Measurements from ENCODE around the gene CETN3.
"Not testable (repeated sequence)": the region's sequence is repeated elsewhere in the genome, so short reads cannot be mapped to it uniquely, and the experiment has no call there.

The CETN3 gene

DNA sequence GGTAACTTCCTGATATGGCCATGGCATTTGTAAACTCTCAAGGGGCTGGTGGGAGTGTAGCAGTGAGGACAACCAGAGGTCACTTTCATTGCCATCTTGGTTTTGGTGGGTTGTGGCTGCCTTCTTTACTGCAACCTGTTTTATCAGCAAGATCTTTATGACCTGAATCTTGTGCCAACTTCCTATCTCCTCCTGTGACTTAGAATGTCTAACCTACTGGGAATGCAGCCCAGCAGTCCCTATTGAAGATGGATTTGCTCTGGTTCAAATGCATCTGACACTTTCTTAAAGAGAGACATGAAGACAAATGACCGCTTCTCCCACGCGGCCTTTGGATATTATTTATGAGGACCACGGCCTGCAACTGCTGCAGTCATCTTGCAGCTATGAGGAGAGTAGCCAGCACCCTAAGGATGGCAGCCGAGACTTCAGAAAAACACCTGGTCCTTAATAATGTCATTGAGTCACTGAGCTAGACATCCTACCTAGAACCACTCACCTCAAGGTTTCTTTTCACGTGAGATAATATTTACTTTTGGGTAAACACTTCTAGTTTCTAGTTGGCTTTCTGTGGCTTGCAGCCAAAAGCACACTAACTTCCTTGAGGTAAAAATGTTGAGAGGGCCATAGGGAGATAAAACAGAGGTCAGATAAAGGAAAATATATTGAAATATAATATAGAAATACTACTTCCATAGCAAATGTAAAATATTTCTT, 28.2 kb downstream of the CETN3 start:
- DNase-seq = no peak

DNA sequence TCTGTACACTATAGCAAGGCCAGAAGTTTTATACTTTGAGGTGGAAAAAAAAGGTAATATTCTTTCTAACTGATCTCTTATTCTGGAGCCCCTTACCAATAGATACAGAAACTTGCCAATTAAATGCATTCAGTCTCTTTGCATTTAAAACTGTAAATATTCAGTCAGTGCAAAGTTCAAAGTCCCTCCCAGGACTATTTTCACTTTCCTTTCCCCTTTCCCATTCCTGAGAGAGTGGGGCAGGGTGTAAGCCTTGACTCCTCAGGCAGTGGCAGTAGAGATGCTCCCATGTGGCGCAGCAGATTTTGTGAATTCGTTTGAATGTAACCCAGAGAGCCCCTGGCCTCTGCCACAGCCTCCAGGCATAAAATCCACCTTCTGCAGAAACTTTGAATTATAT, 29.9 kb downstream of the CETN3 start:
- DNase-seq = no peak

DNA sequence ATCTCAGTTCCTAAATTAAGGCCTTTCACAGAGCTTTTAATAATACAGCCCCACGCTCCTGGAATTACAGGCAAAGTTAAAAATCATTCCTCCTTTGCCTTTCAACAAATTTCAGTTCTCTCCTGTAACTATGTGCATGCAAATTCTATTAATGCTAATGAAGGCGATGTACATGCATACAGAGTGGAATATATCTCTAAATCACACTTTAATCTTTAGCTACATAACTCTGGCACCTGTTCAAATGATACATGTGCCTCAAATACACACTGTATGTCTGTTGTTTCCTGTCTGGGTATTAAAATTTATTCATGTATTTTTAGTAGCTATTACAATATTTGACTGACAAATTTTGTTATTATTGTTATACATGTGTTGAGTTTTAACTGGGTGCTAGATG, 30.8 kb downstream of the CETN3 start:
- no peak for DNase-seq

DNA sequence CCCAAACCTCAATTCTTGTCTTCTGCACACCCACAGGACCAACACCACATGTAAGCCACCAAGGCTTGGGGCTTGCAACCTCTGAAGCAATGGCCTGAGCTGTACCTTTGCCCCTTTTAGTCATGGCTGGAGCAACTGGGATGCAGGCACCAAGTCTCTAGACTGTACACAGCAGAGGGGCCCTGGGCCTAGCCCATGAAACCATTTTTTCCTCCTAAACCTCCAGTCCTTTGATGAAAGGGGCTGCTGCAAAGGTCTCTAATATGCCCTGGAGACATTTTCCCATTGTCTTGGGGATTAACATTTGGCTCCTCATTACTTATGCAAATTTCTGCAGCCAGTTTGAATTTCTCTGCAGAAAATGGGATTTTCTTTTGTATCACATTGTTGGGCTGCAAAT, 38.3 kb downstream of the CETN3 start:
- DNase-seq = not testable (repeated sequence)

DNA sequence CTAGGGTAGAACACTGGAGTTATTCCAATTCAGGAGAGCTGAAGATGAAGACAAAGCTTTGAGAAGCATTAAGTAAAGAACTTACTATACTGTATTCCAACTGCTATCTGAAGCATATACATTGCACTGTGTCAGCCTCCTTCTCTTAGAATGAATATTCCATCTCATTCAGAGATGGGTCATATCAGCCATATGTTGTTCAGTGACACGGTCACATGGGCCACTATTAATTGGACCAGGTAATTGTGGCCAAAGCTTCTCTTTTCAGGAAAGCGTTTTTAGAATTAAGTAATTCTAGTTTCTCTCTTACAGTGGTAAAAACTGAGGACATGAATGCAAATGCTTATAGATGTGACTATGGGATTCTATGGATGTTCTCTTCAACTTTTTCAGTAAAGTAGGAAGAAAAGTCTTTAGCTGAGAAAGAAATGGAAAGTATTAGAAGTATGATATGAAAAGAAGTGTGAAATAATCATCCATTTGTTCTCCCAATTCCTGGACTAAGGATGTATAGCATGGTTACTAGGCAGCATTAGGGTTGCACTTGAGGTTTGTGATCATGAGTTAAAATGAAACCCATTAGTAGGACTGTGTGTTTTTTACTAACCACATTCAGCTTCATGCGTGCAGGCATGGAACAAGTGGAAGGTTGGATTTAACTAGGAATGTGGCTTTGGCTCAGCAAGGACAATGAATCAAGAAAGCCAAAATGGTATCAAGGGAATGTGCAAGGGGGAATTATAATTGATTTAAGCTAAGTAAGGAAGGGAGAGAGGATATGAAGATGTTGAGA, 40.9 kb downstream of the CETN3 start:
- DNase-seq = no peak

DNA sequence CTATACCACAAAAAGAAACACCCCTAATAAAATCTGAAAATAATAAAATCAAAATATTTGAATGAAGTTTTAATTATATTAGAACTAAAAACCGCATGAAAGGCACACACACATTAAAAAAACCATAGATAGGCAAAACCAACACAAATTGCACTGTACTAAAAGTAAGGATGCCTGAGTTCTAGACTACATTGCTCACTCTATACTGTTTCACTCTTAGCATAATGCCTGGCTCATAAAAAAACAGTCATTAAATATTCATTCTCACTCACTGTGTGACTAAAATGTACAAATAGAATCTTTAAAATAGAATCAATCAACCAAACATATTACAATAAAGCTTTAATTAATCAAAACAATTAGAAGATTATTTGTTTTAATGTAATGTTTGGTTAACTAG, 41.7 kb downstream of the CETN3 start:
- no peak for DNase-seq

DNA sequence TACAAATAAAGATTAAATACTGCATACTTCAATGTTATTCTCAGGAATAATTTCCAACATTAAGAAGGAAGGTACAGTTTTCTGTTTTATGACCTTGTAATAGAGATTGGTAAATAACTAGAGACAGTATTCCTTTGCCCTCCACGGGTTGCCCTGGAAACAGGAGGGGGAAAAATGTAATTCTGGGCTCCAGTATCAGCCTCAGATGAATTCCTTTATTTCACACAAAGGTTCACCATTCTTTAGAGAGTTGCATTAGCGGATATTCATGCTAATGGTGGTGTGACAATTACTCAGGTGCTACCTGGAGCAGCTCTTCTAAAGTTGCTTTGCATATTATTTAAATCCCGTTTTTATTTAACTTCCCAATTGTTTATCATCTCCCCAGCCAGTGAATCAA, 42.6 kb downstream of the CETN3 start:
- no peak for DNase-seq

DNA sequence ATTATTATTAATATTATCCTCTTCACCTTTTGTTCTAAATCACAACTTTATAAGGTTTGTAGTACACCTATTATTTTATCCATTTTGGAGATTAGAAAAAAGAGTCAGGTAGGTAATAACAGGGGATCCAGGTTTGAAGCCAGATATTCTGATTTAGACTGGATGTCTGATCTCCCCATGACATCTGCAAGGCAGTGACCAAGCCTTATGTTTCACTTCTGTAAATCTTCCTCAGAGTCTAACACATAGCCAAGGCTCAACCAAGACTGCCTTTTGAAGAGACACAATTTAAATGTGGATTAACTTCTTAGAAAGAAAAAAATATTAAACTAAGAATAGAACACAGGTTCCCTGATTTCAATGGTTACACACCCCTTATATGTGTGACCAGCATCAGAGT, 44.2 kb downstream of the CETN3 start:
- DNase-seq = no peak

DNA sequence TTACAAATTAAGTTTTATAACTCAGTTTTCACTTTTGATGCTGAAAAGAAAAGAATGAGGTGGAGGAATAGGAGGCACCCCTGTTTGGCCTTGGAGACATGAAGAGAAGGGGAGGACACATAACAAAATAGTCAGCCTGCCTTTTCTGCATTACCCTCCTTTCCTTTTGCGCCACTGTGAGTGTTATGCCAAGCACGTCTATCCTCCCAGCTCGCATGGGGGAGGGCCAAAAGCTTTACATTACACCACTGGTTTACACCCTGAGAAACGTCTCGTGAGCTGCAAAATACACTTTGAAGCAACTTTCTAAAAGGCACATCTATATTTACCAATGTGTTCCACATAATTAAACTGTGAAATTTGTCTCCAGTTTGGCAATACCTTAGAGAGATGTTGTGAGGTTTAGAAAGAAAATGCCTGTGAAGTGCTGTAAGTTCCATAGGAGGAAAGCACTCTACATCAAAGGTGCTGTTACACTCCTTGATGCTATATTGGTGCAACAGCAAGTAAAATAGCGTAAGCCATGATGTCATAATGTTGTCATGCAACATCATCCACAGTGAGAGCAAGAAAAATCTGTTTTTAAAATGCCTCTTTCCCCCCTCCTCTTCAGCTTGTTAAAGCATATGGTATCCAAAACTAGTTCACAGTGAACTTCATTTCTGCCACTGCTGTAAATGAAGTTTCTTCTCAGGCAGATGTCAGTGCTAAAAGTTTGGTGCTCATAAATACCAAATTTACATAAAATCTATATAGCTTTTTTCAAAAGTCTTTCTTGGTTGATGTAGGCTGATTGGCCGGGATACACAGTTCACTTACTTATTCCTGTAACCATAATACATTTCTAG, 50.3 kb downstream of the CETN3 start:
- DNase-seq = no peak

DNA sequence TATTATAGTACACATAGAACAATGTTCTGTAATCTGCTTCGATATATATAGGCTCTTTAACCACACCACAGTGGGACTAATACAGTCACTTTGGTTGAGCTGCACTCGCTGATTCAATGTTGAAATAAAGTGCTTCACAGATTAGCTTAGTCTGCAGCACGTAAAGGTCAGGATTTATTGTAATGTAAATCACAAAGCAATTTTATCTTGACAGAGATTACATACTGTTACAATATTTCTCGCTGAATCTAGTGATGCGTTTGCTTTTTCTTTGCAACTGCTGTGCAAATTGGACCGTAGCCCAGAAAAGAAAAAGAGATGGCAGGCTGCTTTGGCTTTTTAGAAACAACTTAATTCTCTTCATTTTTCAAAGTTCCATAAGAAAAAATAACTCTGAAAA, 52.9 kb downstream of the CETN3 start:
- no peak for DNase-seq

DNA sequence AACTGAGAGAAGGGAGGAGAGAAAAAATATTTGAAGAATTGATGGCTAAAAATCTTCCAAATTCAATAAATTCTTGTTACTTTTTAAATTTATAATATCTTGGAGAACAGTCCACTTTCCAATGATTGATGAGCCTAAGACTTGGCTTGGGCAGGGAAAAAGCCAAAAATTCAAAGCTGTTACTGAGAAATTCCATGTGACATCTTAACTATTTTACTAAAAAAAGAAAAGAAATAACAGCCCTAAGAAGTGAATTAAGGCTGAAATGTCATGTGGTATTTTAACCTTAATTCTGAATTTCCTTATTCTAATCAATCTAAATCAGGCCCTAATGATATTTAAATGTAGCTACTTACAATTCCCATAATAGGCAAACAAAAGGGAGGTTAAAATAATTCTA, 53.4 kb downstream of the CETN3 start:
- no peak for DNase-seq

DNA sequence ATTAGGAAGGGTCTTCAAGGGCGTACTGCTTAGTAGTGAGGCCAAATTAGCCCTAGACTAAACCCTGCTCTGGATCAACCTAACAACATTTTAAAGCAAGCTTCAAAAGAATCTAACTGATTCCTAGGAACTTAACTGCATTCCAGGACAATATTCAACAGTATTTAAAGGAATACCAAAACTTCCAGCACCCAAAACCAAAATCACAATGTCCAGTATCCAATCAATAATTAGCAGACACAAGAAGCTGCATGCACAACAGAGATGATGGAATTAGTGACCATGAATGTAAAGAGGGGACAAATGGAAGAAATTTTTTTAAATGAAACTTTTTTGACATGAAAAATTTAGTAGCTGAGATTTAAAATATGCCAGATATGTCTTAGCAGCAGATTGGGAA, 53.9 kb downstream of the CETN3 start:
- DNase-seq = no peak

DNA sequence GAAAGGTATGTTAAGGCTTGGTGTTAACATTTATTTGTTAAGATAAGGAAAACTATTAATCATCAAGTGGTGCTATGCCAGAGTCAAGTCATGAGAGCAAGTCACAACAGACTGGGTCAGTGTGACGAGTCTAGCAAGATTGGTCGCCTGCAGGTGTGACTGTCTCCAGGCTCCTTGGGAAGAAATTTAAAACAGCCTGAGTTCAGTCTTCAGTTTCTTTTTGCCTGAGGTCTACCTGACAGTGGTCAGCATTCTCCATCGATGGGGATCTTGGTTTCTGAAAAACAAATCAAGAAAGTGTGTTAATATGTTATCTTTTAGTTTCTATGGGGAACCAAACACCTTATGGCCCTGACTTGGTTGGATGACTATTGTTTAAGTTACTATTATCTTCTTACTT, 56.3 kb downstream of the CETN3 start:
- no peak for DNase-seq

DNA sequence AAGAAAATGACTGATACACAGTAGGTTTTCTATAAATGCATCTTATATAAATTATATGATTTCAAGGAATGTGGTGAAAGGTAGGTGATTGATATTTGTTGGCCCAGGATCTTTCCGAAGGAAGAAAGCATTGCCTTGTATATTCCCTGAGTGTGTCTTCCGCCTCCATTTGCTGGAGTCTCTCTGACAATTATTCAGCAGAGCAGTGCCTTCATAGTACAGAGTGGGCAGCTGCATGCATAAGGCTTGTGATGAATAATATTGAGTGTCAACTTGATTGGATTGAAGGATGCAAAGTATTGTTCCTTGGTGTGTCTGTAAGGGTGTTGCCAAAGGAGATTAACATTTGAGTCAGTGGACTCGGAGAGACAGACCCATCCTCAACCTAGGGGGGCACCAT, 58.5 kb downstream of the CETN3 start:
- no peak for DNase-seq

DNA sequence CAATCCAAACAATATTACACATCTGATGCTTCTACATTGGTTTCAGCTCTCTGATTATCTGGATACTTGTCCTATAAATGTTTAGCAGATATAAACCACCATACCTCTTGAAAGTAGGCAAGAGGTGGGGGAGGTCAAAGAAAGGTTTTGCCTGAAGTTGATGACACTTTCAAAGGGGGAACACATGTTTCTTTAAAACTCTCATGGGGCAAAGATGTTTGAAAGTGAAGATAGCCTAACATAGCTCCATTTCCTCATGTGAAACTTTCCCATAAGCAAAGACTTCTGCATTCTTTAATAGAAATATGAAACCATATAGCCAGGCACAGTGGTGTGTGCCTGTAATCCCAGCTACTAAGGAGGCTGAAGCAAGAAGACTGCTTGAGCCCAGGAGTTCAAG, 62.1 kb downstream of the CETN3 start:
- no peak for DNase-seq

DNA sequence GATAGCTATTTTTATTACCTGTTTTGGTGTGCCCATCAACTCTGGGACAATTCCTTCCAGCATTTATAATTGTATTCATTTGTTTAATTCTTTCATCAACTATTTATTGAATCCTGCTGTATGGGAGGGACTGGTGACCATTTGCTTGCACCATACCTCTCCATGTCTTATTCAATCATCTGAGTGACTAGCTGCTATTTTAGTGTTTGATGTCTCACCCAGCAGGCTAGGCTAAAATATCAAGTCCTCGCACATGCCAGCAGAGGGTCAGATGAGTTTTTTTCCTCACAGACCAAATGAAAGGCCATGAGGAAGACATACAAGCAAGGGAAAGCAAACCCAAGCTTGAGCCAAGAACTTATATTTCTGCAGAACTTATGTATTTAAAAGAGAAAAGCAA, 63.9 kb downstream of the CETN3 start:
- DNase-seq = no peak

DNA sequence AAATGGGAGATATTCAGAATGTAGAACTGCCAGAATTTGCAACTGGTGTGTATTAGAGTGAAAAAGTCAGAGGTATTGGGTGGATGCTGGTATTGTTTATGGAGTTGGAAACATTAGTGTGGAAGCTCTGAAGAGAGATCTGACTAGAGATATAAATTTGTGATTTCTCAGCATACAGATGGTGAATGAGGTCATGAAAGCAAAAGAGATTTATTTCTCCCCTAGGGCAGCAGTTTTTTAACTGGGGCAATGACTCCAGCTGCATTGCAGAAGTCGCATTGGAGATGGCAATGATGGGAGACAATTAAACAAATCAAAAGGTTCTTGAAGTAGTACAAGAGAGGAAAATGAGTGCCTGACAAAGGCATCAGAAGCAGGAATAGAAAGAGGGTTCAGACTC, 64.9 kb downstream of the CETN3 start:
- no peak for DNase-seq

DNA sequence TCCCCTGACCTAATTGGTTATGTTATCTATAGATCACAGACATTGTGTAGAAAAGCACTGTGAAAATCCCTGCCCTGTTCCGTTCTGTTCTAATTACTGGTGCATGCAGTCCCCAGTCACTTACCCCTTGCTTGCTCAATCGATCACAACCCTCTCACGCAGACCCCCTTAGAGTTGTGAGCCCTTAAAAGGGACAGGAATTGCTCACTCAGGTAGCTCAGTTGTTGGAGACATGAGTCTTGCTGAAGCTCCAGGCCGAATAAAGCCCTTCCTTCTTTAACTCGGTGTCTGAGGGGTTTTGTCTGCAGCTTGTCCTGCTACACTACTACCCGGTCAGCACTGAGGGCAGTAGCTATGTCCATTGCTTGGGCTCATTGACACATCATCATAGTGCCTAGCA, 65.8 kb downstream of the CETN3 start:
- not testable (repeated sequence) for DNase-seq

DNA sequence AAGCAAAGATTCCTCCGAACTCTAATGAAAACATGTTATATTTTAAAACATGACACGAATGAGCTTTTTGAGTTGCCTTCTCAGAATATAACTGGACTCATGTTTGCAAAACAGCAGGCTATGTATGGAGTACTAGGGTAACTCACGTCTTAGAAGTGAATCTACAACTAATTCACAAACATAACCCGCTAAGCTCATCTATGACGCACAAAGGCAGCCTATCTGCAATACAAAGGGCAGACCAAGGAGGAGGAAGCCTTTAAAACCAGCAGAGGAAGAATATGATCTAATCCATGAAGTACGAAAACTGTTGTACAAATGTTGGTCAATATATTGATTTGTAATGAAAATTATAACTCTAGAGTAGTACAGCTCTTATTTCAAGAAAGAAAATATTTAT, 67.0 kb downstream of the CETN3 start:
- no peak for DNase-seq
